Bronchial epithelial cell (primary cell): ENCODE measurements around the gene SEMA3D. TPM values are rescaled to one million over a fixed set of nuclear protein-coding genes. Genes with fewer than 3 reads are reported as not detected.
A peak's percentile ranks its signal among the peaks of the same experiment; 100 is the strongest.

Experiments
- DNase-seq: peaks from one replicate; pipeline ENCODE4 v3.0.0-alpha.2; 2010; ENCODE audit warnings: low read depth
- FAIRE-seq: peaks from 2 replicates; lab custom pipeline; 2011; peaks lifted over from hg19 to GRCh38; lab: Jason Lieb, UNC
- H3K27me3 ChIP-seq: 2 replicates; pipeline ENCODE4 v1.5.1; 2011; ENCODE audit warnings: low read length; ENCODE audit not compliant: control insufficient read depth, insufficient read depth
- H3K36me3 ChIP-seq: 2 replicates; pipeline ENCODE4 v1.5.1; 2011; ENCODE audit warnings: low read length; ENCODE audit not compliant: control insufficient read depth, insufficient read depth
- H3K4me3 ChIP-seq: 2 replicates; pipeline ENCODE4 v1.5.1; 2011; ENCODE audit warnings: mild to moderate bottlenecking, low read depth, low read length, control low read depth
- total RNA-seq: library from RNA; depleted of rRNA; stranded (reverse); fragments of >200 nt; gene quantifications from 2 replicates; pipeline ENCODE4 v1.2.1, GENCODE V29; 2014
- TF ChIP-seq, protein P1 (sequence below): IDR thresholded peaks from 2 replicates; pipeline ENCODE4 v1.5.1; 2011; ENCODE audit warnings: mild to moderate bottlenecking, moderate library complexity, low read length, control low read depth, inconsistent platforms; ENCODE audit not compliant: insufficient read depth, severe bottlenecking

The SEMA3D gene
- total RNA-seq, 1 donor from 2014 or later, result 0.79 TPM

DNA sequence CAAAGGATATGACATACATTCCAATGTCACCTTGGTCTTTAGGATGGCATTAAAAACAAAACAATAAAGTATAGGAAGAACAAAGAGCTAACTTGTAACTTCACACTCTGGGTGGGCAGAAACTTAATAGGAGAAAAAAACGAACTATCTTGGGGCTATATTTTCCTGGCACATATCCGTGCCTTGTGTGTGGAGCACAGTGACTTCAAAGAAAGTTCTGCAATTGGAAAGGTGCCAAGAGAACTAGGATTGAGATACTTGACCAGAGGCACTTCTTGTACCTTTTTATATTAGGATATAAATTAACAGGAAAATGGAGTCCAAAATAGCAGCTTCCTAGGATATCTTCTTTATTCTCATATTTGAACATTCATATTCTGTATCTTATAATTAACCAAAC is 148.4 kb downstream of the SEMA3D start:
- TF ChIP-seq, protein P1, sequence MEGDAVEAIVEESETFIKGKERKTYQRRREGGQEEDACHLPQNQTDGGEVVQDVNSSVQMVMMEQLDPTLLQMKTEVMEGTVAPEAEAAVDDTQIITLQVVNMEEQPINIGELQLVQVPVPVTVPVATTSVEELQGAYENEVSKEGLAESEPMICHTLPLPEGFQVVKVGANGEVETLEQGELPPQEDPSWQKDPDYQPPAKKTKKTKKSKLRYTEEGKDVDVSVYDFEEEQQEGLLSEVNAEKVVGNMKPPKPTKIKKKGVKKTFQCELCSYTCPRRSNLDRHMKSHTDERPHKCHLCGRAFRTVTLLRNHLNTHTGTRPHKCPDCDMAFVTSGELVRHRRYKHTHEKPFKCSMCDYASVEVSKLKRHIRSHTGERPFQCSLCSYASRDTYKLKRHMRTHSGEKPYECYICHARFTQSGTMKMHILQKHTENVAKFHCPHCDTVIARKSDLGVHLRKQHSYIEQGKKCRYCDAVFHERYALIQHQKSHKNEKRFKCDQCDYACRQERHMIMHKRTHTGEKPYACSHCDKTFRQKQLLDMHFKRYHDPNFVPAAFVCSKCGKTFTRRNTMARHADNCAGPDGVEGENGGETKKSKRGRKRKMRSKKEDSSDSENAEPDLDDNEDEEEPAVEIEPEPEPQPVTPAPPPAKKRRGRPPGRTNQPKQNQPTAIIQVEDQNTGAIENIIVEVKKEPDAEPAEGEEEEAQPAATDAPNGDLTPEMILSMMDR, result no peak
- DNase-seq, result no peak
- H3K4me3 ChIP-seq, result no peak overlapping the region
- no peaks in the 10 kb centered on the region for H3K36me3 ChIP-seq
- H3K27me3 ChIP-seq, result no peaks in the 10 kb centered on the region
- no peak for FAIRE-seq

DNA sequence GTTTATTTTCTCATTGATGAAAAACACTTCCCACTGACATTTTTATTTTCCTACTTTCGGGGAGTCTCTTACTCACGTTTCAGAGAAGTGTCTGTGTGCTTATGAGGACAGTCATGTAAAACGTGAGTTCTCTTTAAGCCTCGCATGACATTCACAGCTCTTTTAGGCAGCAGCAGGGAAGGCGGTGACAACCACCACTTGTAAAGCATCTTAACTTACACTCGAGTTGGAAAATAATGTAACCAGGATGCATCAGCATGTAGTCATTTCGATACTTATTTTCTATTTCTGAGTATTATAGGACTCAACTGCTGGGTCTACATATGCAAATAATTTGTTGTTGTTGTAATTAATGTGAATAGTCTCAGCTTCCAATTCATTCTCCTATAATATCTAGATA is 153.6 kb downstream of the SEMA3D start:
- peaks cover 2% of the 10 kb centered on the region for H3K27me3 ChIP-seq
- H3K36me3 ChIP-seq, result no peaks in the 10 kb centered on the region
- FAIRE-seq (no peak), DNase-seq (no peak)
- TF ChIP-seq, protein P1, result no peak
- no peak overlapping the region for H3K4me3 ChIP-seq

DNA sequence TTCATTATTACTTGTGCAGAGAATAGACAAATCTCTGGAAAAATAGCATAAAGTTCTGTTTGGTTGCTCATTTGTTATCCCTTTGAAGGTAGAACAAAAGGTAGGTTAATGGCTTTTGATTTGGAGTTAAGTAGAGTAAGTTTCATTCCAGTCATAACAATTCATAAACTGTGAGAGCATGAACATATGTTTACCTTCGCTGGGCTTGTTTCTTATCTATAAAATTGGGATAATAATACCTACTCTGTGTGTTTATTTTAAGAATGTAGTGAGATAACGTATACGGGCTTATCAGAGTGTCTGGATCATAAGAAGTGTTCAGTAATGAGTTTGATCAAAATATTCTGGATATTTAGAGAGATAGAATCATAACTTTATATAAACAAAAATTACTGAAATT is 155.4 kb downstream of the SEMA3D start:
- DNase-seq (no peak), FAIRE-seq (no peak)
- Histone ChIP-seq H3K4me3 (no peak overlapping the region), H3K27me3 (peaks cover 2% of the 10 kb centered on the region), H3K36me3 (no peaks in the 10 kb centered on the region)
- TF ChIP-seq, protein P1, result no peak

DNA sequence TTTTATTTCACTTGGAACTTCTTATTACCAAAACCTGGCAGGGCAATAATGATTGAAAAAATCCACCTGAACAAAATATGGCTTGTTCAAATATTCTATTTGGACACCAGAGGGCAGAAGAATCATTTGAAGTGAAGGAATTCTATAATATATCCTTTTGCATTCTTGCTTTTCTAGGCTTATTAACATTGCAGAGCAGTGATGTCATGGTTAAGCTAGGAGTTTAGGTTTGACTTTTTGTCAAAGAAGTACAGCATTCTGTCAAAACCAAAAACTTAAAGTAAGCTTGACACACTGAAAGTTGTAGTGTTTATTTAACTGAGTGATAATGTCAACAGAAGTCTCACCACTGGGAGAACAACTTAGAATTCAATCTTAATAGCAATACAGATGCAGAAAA is 156.0 kb downstream of the SEMA3D start:
- no peaks in the 10 kb centered on the region for H3K36me3 ChIP-seq
- no peak overlapping the region for H3K4me3 ChIP-seq
- peaks cover 2% of the 10 kb centered on the region for H3K27me3 ChIP-seq
- FAIRE-seq (no peak), DNase-seq (peak; percentile 65)
- TF ChIP-seq, protein P1, result peak; percentile 34

DNA sequence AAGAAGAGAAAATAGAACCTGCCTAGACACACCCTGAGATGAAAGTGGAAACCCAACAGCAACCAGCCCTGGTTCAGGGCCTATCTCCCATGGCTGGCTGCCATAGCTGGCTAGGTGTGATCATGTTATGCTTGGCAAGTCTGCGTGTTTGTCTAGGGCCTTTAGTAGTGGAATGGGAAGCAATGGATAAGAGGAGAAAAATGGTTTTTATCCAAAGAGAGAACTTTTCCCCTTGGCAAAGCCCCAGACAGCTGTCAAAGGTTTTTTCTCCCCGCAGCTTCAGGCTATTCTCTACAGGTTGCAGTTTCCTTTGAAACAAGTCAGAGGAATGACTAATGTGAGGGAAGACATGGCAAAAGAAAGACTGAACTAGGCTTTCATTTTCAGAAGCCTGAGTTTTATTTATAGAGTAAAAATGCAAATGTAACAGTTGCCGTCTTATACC is 161.5 kb downstream of the SEMA3D start:
- TF ChIP-seq, protein P1, result no peak
- no peaks in the 10 kb centered on the region for H3K36me3 ChIP-seq
- H3K4me3 ChIP-seq, result no peak overlapping the region
- peaks cover 2% of the 10 kb centered on the region for H3K27me3 ChIP-seq
- DNase-seq, result peak; percentile 82
- peak; percentile 83 for FAIRE-seq

DNA sequence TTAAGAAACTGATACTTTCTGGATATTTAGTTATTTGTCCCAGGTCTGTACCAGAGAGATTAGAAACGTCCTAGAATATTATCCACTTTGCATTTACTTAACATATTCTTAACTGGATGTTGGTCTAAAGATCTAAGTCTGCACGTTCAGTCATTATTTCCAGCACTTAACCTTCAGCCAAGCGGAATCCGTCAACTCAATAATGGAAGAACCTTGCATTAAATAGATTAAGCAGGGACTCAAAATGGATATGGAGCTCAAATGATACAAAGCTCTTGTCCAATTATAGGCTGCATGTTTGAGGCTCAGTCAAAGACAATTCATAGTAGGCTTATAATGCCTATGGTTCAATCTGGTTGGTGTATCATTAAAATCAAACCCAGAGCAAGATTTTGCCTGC is 162.9 kb downstream of the SEMA3D start:
- H3K4me3 ChIP-seq, result no peak overlapping the region
- no peak for FAIRE-seq
- H3K36me3 ChIP-seq, result no peaks in the 10 kb centered on the region
- peaks cover 2% of the 10 kb centered on the region for H3K27me3 ChIP-seq
- DNase-seq, result no peak
- TF ChIP-seq, protein P1, result no peak
